ENCODE measurements around the gene PNP. TPM values are rescaled to one million over a fixed set of nuclear protein-coding genes. Genes with fewer than 3 reads are reported as not detected.

The PNP gene
- total and polyA plus RNA-seq, 2 of the 8 experiments (the other 6 are each of a cell fraction or from before 2014, with no cell fraction given): 108 to 130 TPM

DNA sequence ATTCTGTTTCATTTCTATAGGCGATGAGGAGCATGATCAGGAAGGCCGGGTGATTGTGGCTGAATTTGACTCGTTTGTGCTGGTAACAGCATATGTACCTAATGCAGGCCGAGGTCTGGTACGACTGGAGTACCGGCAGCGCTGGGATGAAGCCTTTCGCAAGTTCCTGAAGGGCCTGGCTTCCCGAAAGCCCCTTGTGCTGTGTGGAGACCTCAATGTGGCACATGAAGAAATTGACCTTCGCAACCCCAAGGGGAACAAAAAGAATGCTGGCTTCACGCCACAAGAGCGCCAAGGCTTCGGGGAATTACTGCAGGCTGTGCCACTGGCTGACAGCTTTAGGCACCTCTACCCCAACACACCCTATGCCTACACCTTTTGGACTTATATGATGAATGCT lies 12.2 kb upstream of the PNP start:
- Histone ChIP-seq H2AFZ (ENCODE audit: low read length) (no peak overlapping the region), H4K5ac (ENCODE audit: insufficient read length, low read depth, low read length) (no peak overlapping the region), H2AK5ac (ENCODE audit: low read depth, low read length) (no peak overlapping the region), H3K18ac (ENCODE audit: extremely low read depth, low read length) (no peak overlapping the region), H3K23ac (ENCODE audit: insufficient read length) (no peak overlapping the region), H2BK12ac (ENCODE audit: low read depth, low read length) (no peak overlapping the region), H4K20me1 (replicated peaks in 1 of 2; ENCODE audit: control insufficient read depth in 1 of 2, insufficient read depth in 2 of 2, low read length in 2 of 2) (peaks cover 0 to 12% of the 10 kb centered on the region in 2 experiments), H2BK20ac (ENCODE audit: low read length) (no peak overlapping the region), H3K9me3 (ENCODE audit: insufficient read depth in 2 of 2, low read depth in 1 of 2, low read length in 1 of 2) (no peaks in the 10 kb centered on the region), H2BK120ac (replicated peaks; ENCODE audit: low read depth, low read length) (no peak overlapping the region), H2BK15ac (ENCODE audit: low read length) (no peak overlapping the region), H2BK5ac (ENCODE audit: low read depth, low read length) (no peak overlapping the region), H3K27me3 (replicated peaks in 1 of 4; ENCODE audit: control insufficient read depth in 3 of 4, extremely low read depth in 1 of 4, insufficient read depth in 3 of 4, low read length in 3 of 4) (no peaks in the 10 kb centered on the region), H4K91ac (replicated peaks; ENCODE audit: insufficient read length, low read length) (no peak overlapping the region), H4K8ac (ENCODE audit: extremely low read depth, insufficient read depth, low read length) (no peak overlapping the region), H3K79me1 (ENCODE audit: low read depth, low read length) (peaks cover 6% of the 10 kb centered on the region), H3K36me3 (ENCODE audit: control insufficient read depth in 2 of 4, insufficient read depth in 4 of 4, low read length in 3 of 4) (peaks cover 18 to 46% (median 32%) of the 10 kb centered on the region in 4 experiments; a peak in 7 of 8 replicates), H3K4me3 (ENCODE audit: extremely low read depth in 1 of 4, insufficient read depth in 2 of 4, low read depth in 3 of 4, low read length in 4 of 4) (peak overlapping the region in 1 of 4 experiments; percentile 86; a peak in 4 of 8 replicates), H3K23me2 (ENCODE audit: low read depth, low read length) (peaks cover 13% of the 10 kb centered on the region), H3K79me2 (ENCODE audit: control insufficient read depth in 1 of 2, insufficient read depth in 2 of 2, low read length in 2 of 2) (peaks cover 7 to 50% of the 10 kb centered on the region in 2 experiments), H3K4ac (replicated peaks; ENCODE audit: insufficient read length, low read depth, low read length) (no peak overlapping the region), H3K4me1 (replicated peaks in 1 of 4; ENCODE audit: control insufficient read depth in 3 of 4, insufficient read depth in 4 of 4, low read length in 3 of 4) (peaks cover 0 to 10% (median 2%) of the 10 kb centered on the region in 4 experiments; a peak in 4 of 7 replicates), H3K14ac (ENCODE audit: insufficient read length) (no peak overlapping the region), H3K56ac (replicated peaks; ENCODE audit: insufficient read length, low read depth, low read length) (no peak overlapping the region), H3K27ac (ENCODE audit: low read depth, low read length) (no peak overlapping the region), H3K9ac (replicated peaks in 1 of 4; ENCODE audit: extremely low read depth in 1 of 4, low read depth in 3 of 4, low read length in 3 of 4) (no peak overlapping the region), H3K4me2 (ENCODE audit: insufficient read depth in 1 of 2, low read depth in 2 of 2, low read length in 2 of 2) (peak overlapping the region; percentile 74 to 79; a peak in 2 of 4 replicates)
- FAIRE-seq: no peak
- WGBS, 2 experiments (ENCODE audit: extremely low coverage in 1 of 2, insufficient coverage in 1 of 2, insufficient read length in 1 of 2, insufficient replicate concordance in 2 of 2, low coverage in 1 of 2, low lambda C conversion rate in 2 of 2, missing lambda C conversion rate in 1 of 2): 93% methylated on average over 13 of the region's 13 CpGs; no CpG with 5 or more reads in 1 of the 2 experiments
- TF ChIP-seq RBBP5 (IDR thresholded peaks at IDR 0.05; ENCODE audit: borderline replicate concordance, low read depth, low read length) (no peak), POLR2AphosphoS5 (IDR thresholded peaks at IDR 0.05; ENCODE audit: low read depth, low read length) (peak; percentile 41; the same call in 1 of the 2 replicates), POLR2A (IDR thresholded peaks at IDR 0.05; ENCODE audit: control extremely low read depth in 1 of 2, low read depth in 2 of 2, low read length in 2 of 2) (0 out of 3 replicates have a peak, but pooled peaks of 1 of the 2 experiments have one; percentile 63)
- no peak for DNase-seq (ENCODE audit: low read depth in 1 of 2, low spot score in 2 of 2)
- ChIA-PET POLR2A (ENCODE audit: partially characterized antibody) (interaction anchor here (1.0 to 5.5 kb wide), 12 partner anchors 12 to 544 kb away, joined by 3 to 88 read pairs (median 12); partner anchors contain the start of genes KLHL33, PARP2 and PNP), CTCF (ENCODE audit: partially characterized antibody) (interaction anchor here (0.9 kb wide), 1 partner anchor 150 kb away, joined by 3 read pairs; no protein-coding TSS in a partner anchor)
